Activated CD8-positive, alpha-beta memory T cell treated with anti-CD3 and anti-CD28 coated beads, Interleukin-2, amount 50 U/mL, for 24 hours (primary cell): Measurements from ENCODE around the gene ARL11.
"Not testable (repeated sequence)": the region's sequence is repeated elsewhere in the genome, so short reads cannot be mapped to it uniquely, and the experiment has no call there.

Source experiments
- DNase-seq: peaks from one replicate; pipeline ENCODE4 v3.0.0-alpha.2; 2020; ENCODE audit errors: extremely low read depth

ARL11 gene

DNA sequence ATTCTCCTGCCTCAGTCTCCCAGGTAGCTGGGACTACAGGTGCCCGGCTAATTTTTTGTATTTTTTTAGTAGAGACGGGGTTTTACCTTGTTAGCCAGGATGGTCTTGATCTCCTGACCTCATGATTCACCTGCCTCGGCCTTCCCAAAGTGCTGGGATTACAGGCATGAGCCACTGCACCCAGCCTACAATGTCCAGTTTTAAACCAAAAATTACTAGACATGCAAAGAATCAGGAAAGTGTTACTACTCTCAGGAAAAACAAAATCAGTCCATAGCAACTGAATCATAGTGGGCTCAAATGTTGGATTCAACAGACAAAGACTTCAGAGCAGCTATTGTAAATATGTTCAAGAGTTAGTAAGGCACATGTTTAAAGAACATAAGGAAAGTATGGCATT lies 16.3 kb upstream of the ARL11 start:
- DNase-seq = not testable (repeated sequence)

DNA sequence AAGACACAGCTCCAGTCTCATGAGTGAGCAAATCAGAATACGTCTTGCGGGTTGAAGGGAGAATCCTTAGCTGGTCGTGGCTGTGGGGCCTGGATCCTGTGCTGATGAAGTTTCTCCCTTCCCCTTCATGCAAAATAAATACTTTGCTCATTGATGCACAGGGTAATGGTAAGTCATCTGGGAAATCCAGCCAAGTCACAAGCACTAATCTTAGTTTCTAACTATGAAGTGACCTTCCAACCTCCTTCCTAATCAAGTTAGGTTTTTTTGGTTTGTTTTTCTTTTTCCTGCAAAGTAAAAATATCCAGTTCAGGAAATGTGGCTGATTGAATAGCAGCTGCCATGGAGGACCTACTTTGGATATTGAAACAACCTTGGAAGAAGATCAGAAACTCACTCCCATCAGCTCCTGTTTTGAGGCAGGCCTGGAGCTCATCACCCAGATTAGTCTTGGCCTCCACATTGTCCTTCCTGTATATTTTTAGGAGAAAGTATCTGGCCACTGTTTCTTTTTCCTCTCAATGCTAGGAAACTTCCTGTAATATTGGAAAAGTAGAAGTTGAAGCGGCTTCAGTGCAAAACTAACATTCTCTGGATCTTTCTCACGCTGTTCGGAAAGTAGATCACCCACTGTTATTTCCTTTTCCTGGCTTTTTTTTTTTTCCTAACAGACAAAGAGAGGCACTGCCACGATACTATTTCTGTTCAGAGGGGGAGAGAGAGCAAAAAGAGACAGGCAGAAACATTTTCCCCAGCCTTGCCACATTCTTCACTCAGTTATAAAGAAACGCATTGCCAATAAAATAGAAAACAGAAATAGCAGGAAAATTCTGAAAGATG lies 12.3 kb upstream of the ARL11 start:
- DNase-seq = no peak

DNA sequence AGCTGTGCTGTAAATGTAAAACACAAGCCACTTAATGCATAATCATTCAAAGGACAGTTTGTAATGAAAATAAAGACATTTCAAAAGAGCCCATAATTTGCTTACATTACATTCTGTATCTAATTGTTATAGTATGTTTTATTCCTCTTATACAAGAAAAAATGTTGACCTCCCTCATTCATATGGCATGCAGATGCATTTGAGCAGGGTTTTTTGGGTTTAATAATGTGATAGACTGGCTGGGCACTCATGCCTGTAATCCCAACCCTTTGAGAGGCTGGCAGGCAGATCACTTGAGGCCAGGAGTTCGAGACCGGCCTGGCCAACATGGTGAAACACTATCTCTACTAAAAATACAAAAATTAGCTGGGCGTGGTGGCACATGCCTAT lies 11.6 kb upstream of the ARL11 start:
- DNase-seq = no peak

DNA sequence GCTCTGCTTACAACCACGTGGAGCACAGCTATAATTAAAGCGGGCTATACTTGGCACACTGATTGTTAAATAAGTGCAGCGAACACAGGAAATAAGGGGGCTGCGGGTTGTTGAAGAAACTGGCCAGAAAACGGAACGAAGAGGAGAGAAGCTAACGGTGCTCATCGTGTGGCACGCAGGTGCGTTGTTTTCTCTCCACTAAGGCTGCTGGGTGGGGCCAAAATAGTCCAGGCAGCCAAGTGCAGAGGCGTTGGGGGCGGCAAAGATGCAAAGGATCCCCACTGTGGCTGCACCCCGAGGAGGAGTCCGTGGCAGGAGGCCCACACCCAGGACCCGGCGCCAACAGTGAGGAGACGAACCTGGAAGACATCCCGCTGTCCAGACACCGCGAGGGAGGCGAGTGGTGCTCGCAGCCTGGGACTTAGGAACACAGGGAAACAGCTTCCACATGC lies 8.1 kb upstream of the ARL11 start:
- DNase-seq = no peak

DNA sequence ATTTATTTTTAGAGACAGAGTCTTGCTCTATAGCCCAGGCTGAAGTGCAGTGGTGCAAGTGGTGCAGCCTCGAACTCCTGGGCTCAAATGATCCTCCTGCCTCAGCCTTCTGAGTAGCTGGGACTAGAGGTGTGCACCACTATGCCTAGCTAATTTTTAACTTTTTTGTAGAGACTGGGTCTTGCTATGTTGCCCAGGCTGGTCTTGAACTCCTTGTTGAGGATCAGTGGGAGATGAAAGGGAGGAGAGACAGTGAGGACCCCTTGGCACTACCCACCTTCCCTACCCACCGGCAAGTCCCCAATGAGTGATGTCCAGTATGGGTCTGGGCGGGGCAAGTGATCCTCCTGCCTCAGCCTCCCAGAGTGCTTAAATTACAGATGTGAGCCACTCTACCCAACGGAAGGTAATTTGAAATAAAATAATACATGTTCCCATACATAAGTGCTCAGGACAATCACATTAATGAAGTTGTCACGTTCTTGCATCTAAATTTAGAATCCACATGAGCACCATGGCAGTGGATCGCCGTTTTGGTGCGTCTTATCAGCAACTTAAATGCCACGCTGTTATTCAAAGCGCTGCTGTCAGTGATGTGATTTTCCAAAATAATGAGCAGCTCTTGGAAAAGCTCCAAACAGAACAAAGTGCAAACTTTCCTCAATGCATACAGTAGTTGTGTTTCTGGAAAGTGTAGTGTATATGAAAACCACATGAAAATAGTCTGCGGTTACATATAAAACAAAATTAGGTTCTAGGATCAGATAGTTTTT lies 5.9 kb upstream of the ARL11 start:
- no peak for DNase-seq

DNA sequence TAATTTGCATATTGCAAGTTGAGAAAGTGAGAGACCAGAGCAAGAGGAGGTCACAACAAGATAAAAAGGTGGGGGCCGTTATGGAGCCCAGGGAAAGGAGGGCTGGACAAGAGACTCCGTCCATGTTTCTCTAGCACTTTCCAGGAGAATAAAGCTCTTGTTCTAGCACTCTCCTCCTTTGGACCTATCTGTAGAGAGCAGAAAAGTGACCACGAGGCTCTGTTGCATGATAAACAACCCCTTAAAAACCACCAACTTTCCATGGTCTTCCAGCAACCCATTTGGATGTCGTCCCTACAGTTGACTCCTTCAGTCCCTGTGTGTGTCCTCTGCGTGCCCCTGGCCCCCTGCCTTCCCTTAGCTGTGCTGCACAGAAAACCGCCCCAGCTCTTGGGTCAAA lies 4.1 kb upstream of the ARL11 start:
- DNase-seq = no peak

DNA sequence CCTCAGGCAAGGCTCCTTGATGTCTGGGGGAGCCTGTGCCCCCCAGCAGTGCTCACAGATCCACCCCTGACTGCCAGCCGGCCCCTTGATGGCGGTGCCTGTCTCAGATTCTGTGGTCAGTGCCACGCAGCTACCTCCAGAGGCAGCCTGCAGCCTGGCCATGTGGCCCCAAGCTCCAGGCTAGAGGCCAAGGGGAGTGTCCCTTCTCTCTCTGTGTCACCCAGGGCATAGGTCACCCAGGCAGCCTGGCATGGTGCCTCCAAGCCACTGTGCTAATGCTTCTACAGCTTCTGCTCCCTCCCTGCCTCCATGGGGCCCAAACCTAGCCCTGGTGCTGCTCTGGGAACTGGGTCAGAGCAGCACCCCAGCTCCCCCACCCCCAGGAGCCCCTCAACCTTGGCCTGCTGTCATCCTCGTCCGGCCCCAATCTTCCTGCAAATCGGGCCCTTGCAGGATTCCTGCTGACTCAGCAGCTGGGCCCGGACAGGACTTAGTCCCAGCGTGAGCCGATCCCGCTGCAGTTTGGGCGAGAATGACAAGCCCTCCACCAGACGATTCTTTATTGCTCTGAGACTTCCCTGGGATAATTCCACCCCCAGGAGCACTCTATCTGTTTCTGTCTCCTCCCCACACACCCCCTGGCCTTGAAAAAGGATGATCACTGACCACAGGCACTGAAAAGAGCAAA lies 2.8 kb upstream of the ARL11 start:
- no peak for DNase-seq

DNA sequence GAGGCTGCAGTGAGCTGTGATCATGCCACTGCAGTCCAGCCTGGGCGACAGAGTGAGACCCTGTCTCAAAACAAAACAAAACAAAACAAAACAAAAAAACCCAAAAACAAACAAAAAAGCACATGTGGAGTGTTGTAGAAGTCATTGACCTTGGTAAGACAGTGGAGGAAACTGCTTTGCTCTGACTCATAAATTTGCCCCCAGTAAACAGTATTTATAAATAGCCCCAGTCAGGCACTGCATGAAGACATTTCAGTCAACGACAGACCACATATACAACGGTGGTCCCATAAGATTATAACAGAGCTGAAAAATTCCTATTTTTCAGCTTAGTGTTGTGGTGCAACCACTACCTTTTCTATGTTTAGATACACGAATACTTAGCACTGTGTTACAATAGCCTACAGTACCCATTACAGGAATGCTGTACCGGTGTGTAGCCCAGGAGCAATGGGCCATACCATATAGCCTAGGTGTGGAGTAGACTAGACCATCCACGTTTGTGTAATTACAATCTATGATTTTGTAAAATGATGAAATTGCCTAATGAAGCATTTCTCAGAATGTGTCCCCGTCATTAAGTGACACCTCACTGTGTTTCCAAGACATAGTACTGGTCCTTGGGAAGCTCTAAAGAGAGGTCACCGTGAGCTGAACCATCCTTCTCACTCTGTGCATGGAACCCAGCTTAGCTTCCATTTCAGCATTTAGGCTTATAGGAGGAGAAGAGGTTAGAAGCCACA lies 1.1 kb downstream of the ARL11 start:
- no peak for DNase-seq

DNA sequence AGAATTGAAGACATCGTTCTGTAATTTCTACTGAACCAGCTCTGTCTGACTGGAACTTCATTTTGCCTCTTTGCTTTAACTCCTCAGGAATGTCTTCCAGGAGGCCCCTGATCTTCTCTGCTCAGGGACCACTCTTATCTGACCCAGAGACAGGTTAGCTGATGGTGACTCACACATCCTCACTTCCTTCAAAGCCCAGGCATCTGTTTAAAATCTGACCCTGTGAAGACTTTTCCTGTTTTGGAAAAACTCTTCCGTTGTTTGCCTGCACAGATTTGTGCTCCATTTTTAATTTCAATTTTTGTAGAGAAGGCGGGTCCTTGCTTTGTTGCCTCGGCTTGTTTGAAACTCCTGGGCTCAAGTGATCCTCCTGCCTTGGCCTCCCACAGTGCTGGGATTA lies 1.6 kb downstream of the ARL11 start:
- no peak for DNase-seq

DNA sequence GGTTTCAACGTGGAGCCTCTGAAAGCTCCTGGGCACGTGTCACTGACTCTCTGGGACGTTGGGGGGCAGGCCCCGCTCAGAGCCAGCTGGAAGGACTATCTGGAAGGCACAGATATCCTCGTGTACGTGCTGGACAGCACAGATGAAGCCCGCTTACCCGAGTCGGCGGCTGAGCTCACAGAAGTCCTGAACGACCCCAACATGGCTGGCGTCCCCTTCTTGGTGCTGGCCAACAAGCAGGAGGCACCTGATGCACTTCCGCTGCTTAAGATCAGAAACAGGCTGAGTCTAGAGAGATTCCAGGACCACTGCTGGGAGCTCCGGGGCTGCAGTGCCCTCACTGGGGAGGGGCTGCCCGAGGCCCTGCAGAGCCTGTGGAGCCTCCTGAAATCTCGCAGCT lies 2.3 kb downstream of the ARL11 start:
- DNase-seq = no peak

DNA sequence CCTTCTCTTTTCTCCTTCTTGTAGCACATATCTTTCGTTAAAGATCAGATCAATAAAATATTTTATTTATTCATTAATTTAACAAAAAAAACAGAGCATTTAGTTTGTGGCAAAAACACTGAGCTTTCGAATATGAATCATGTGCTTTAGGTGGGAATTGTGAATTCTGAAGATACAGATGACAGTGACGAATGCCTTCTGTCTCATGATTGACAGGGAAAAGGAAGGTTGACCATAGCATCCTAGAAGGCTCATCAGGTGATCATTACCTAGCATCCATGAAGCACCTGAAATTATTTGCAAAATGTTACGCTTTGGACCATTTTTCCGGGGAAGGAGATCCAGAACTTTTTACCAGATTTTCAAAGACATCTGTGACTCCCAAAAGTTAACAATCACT lies 3.8 kb downstream of the ARL11 start:
- DNase-seq = no peak

DNA sequence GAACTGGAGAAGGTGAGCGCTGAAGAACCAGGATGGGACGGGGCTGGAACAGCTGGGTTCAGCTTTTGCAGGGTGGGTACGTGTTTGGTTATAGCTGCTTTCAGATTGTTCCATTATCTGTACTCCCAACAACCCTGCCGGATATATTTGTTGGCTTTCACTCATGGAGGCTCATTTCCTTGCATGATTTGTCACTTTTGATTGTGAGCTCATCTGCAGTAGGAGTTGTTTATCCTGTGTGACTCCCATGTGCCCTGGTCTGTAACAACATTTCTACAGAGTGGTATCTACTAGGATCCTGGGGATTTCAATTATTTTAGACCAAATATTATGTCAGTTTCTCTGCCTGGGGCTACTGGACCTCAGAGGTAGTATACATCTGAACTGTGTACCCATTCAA lies 5.4 kb downstream of the ARL11 start:
- no peak for DNase-seq

DNA sequence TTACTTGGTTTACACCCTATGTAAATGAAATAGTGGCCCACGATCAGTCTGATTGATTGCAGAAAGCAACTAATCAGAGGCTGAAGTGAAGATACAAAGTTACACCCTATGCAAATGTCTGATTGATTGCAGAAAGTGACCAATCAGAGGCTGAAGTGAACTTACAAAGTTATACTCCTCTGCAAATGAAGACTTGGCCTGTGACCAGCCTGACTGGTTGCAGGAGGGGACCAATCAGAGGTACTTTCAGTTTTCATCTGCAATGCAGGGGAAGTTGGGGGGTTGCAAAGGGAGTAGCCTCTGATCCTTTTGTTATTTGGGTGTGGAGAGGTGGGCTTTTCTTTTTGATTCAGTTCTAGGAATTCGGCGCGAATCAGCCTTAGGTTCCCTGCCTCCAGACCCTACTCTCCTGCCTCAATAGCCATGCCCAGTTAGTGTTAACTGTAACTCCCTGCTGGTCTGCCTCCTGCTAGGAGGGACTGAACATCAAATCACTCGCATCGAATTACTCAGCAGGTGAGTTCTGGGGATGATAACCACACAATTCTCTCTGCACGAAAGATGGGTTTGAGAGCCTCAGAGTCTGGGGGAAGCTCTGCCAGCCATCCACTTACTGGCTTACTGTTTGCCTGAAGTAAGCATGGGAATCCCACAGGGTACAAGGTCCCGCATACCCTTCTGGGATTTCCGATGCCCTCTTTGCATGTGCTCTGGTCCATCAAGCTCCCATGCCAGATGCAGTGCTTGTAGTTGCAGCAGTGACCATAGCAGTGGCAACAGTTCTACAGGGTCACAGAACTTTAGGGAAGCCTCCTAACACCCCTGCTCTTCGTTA lies 7.5 kb downstream of the ARL11 start:
- DNase-seq = no peak

DNA sequence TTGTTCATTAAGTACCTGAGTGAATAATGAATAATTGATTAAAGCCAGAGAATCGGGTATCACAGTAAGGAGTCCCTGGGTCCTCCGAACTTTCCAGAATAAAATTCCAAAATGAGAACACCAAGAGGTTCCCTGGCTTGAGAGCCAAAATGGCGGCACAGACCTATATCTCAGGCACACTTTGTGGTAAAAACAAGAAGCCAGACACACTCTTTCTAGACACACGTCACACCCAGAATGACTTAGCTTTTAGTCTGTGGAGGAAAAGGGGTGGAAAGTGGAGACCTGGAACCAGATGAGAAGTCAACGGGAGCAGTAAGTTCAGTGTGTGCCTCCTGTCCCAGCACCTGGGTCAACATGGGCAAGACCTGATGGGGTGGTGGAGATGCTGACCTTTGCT lies 8.4 kb downstream of the ARL11 start:
- no peak for DNase-seq

DNA sequence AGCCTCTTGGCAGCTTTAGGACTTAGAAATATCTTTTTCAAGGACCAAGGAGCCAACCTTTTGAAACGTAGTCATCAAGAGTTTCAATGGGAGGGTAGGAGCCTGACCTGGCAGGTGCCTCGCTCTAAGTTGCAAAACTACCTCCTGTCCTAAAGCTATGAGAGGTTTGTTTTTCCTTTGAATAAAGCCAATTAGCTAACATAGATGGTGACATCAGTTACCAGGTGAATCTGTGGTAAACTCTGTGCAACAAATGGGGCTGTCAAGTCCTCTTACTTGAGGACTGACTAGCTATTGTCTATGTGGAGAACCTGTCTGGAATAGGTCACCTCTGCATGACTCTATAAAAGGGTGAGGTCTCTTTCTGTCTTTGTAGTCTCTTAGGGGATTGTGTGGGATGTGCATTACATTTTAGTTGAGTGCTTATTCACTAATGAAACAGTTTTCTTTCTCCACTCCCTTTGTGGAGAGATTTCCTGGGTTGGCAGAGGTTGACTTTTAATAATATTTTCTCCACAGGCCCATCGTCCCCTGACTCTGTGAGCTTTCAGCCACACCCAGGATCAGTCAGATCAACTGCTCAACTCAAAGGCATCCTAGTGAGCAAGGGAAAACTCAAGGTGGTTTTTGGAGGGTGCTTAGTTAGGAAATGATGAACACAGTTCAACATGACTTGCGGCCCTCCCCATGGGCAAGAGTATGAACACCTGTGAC lies 9.9 kb downstream of the ARL11 start:
- no peak for DNase-seq

DNA sequence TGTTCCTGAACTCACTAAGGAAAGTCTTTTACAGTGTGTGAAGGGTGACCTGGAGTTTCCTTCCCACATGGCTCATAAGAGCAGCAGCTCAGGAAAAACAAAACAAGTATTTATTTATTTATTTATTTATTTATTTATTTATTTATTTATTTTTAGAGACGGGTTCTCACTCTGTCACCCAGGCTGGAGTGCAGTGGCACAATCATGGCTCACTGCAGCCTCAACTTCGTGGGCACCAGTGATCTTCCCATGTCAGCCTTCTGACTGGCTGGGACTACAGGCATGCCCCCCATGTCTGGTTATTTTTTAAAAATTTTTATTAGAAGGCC lies 10.4 kb downstream of the ARL11 start:
- no peak for DNase-seq

DNA sequence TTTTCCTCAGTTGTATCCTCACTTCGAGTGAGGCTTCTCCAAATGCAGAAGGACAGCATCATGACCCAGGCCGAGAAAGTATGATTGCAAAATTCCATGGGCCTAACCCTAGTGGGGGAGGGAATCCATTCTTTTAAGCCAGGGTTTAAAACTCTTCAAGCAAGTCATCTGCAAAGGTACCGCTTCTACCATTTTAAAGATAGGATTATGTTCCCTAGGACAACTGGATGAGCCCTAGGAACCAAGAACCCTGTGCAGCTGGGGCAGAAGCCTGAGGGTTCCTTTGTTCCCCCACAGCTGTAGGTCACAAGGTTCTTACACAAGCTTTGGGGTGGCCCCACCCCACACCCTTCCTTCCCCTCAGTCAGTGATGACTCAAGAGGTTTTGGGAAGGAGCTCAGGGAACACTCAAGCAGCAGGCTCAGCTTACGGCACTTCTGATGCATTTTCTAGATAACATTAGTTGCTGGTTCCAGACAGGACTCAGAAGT lies 13.5 kb downstream of the ARL11 start:
- no peak for DNase-seq

DNA sequence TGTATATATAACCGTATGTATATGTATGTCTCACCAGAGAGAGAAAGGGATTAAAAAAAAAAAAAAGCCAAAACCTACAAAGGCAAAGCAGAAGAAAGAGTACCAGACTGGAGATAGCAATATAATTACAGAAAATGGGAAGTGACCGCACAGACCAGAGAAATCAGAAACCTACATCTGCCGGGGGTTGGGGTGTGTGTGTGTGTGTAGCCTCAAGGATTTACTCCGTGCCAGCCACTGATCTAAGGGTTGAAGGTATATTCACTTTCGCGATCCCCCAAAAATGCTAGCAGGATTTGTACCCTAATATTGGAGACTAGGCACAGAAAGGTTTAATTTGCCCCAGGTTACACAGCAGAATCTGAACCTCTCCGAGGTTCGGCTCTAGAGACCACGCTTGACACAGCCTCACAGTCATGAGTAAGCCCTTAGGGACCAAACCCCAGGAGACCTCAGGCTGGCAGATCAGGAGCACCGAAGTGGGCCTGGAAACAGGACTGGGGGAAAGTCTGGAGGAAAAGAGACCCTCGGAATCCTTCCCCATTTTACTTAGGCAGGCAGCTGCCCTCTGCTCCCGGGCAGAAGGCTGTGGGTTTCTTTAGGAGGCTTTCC lies 14.8 kb downstream of the ARL11 start:
- DNase-seq = no peak

DNA sequence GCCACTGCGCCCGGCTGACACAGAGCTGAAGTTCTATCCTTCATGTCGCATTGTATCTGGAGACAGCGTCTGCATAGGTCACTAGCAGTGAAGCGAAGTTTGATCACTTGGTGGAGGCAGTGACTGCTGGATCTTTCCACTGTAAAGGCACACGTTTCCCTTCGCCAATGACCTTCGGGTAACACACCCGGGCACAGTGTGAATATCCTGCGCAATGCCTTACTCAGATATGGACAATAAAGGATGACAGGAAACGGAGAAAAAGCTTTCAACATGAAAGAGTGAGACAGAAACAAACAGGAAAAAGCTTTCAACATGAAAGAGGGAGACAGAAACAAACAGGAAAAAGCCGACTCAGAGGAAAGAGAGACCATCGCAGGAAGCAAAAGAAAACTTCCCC lies 17.1 kb downstream of the ARL11 start:
- no peak for DNase-seq

DNA sequence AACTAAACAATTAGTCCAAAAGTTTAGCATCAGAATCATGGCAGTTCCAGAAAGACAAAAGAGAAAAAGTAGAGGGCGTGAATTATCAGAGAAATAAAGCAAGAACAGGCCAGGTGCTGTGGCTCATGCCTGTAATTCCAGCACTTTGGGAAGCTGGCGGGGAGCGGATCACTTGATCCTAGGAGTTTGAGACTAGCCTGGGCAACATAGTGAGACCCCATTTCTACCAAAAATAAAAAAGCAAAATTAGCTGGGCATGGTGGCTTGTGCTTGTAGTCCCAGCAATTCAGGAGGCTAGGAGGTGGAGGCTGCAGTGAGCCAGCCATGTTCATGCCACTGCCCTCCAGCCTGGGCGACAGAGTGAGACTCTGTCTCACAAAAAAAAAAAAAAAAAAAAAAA lies 18.4 kb downstream of the ARL11 start:
- DNase-seq = no peak
